B cell (primary cell): ENCODE results near the gene IFNL3.

Source experiments
- CTCF ChIP-seq: fragments of 200-600 bp; IDR thresholded peaks from one replicate; pipeline ENCODE4 v1.8.0; 2022; ENCODE audit warnings: antibody characterized with exemption, mild to moderate bottlenecking
- EZH2 ChIP-seq: IDR thresholded peaks from 2 replicates; pipeline ENCODE4 v1.6.1; 2012; ENCODE audit warnings: borderline replicate concordance, low read depth, mild to moderate bottlenecking, moderate library complexity, low read length; ENCODE audit not compliant: insufficient read depth, poor library complexity, severe bottlenecking

DNA sequence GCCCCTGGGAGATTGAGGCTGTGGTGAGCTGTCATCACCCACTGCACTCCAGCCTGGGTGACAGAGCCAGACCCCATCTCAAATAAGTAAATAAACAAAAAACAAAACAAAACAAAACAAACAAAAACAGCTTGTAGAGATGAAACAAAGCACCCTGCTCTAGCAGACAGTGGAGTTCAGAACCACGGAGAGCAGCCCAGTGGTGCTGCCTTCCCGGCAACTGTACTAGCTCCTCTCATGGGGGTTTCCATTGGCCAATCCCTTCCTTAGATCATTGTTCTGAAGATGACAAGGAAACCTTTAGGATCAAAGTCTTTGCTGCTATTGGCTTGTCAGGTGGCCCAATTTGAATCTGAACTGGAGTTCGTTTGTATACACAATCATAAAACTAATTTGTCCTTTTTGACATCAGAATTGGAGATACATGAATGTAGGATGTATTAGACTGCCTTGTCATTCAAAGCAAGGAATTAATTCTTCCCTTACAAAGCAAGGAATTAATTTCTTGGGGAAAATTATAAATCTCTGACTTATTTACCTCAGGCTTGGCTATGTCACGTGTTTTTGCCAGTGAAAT, 21.0 kb downstream of the IFNL3 start:
- no peak for TF ChIP-seq CTCF
- no peak for TF ChIP-seq EZH2
